Measurements from ENCODE around the gene RFX4.

DNA sequence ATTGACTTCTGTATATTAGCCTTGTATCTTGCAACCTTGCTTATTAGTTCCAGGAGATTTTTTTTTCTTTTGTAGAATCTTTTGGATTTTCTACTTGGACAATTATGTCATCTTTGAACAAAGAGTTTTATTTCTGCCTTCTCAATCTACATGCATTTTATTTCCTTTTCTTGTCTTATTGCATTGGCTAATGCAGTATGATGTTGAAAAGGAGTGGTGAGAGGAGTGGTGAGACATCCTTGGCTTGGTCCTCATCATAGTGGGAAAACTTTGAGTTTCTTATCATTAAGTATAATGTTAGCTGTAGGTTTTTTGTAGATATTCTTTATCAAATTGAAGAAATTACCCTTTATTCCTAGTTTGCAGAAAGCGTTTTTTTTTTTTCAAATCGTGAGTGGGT is 80.6 kb downstream of the RFX4 start:
- TF ChIP-seq RAD51 (IDR thresholded peaks at IDR 0.05) = no peak
- TF ChIP-seq TAF1 (IDR thresholded peaks at IDR 0.05; ENCODE audit: borderline replicate concordance, low read depth, low read length) = no peak
- TF ChIP-seq SIN3A (IDR thresholded peaks at IDR 0.05; ENCODE audit: low read depth, low read length) = no peak
- TF ChIP-seq, protein P1, sequence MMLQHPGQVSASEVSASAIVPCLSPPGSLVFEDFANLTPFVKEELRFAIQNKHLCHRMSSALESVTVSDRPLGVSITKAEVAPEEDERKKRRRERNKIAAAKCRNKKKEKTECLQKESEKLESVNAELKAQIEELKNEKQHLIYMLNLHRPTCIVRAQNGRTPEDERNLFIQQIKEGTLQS (IDR thresholded peaks at IDR 0.05; ENCODE audit: borderline replicate concordance, extremely low read depth, low read depth, low read length) = no peak
- TF ChIP-seq, protein P2, sequence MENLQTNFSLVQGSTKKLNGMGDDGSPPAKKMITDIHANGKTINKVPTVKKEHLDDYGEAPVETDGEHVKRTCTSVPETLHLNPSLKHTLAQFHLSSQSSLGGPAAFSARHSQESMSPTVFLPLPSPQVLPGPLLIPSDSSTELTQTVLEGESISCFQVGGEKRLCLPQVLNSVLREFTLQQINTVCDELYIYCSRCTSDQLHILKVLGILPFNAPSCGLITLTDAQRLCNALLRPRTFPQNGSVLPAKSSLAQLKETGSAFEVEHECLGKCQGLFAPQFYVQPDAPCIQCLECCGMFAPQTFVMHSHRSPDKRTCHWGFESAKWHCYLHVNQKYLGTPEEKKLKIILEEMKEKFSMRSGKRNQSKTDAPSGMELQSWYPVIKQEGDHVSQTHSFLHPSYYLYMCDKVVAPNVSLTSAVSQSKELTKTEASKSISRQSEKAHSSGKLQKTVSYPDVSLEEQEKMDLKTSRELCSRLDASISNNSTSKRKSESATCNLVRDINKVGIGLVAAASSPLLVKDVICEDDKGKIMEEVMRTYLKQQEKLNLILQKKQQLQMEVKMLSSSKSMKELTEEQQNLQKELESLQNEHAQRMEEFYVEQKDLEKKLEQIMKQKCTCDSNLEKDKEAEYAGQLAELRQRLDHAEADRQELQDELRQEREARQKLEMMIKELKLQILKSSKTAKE (IDR thresholded peaks at IDR 0.05; ENCODE audit: low read depth, poor library complexity, severe bottlenecking) = no peak
- TF ChIP-seq, protein P3, sequence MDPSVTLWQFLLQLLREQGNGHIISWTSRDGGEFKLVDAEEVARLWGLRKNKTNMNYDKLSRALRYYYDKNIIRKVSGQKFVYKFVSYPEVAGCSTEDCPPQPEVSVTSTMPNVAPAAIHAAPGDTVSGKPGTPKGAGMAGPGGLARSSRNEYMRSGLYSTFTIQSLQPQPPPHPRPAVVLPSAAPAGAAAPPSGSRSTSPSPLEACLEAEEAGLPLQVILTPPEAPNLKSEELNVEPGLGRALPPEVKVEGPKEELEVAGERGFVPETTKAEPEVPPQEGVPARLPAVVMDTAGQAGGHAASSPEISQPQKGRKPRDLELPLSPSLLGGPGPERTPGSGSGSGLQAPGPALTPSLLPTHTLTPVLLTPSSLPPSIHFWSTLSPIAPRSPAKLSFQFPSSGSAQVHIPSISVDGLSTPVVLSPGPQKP (IDR thresholded peaks at IDR 0.05; ENCODE audit: low read depth, low read length) = no peak
- TF ChIP-seq FOXM1 (IDR thresholded peaks at IDR 0.05; ENCODE audit: low read depth, low read length) = no peak
- TF ChIP-seq, protein P4, sequence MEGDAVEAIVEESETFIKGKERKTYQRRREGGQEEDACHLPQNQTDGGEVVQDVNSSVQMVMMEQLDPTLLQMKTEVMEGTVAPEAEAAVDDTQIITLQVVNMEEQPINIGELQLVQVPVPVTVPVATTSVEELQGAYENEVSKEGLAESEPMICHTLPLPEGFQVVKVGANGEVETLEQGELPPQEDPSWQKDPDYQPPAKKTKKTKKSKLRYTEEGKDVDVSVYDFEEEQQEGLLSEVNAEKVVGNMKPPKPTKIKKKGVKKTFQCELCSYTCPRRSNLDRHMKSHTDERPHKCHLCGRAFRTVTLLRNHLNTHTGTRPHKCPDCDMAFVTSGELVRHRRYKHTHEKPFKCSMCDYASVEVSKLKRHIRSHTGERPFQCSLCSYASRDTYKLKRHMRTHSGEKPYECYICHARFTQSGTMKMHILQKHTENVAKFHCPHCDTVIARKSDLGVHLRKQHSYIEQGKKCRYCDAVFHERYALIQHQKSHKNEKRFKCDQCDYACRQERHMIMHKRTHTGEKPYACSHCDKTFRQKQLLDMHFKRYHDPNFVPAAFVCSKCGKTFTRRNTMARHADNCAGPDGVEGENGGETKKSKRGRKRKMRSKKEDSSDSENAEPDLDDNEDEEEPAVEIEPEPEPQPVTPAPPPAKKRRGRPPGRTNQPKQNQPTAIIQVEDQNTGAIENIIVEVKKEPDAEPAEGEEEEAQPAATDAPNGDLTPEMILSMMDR (IDR thresholded peaks at IDR 0.05 in 2 of 3, conservative IDR thresholded peaks at IDR 0.05 in 1 of 3; ENCODE audit: control insufficient read depth in 2 of 3, extremely low read depth in 1 of 3, insufficient read depth in 1 of 3, low read depth in 3 of 3, low read length in 3 of 3) = no peak
- TF ChIP-seq TBL1XR1 (IDR thresholded peaks at IDR 0.05; ENCODE audit: low read depth, low read length) = no peak
- TF ChIP-seq, protein P5, sequence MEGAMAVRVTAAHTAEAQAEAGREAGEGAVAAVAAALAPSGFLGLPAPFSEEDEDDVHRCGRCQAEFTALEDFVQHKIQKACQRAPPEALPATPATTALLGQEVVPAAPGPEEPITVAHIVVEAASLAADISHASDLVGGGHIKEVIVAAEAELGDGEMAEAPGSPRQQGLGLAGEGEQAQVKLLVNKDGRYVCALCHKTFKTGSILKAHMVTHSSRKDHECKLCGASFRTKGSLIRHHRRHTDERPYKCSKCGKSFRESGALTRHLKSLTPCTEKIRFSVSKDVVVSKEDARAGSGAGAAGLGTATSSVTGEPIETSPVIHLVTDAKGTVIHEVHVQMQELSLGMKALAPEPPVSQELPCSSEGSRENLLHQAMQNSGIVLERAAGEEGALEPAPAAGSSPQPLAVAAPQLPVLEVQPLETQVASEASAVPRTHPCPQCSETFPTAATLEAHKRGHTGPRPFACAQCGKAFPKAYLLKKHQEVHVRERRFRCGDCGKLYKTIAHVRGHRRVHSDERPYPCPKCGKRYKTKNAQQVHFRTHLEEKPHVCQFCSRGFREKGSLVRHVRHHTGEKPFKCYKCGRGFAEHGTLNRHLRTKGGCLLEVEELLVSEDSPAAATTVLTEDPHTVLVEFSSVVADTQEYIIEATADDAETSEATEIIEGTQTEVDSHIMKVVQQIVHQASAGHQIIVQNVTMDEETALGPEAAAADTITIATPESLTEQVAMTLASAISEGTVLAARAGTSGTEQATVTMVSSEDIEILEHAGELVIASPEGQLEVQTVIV (IDR thresholded peaks at IDR 0.05; ENCODE audit: borderline replicate concordance, partially characterized antibody) = no peak
- TF ChIP-seq POLR2A (IDR thresholded peaks at IDR 0.05; ENCODE audit: low read depth, low read length) = no peak
- no peak for TF ChIP-seq POU2F2 (IDR thresholded peaks at IDR 0.05; ENCODE audit: borderline replicate concordance, low read depth, low read length)
- TF ChIP-seq SREBF1 (IDR thresholded peaks at IDR 0.05; ENCODE audit: low read length) = no peak
- TF ChIP-seq, protein P6, sequence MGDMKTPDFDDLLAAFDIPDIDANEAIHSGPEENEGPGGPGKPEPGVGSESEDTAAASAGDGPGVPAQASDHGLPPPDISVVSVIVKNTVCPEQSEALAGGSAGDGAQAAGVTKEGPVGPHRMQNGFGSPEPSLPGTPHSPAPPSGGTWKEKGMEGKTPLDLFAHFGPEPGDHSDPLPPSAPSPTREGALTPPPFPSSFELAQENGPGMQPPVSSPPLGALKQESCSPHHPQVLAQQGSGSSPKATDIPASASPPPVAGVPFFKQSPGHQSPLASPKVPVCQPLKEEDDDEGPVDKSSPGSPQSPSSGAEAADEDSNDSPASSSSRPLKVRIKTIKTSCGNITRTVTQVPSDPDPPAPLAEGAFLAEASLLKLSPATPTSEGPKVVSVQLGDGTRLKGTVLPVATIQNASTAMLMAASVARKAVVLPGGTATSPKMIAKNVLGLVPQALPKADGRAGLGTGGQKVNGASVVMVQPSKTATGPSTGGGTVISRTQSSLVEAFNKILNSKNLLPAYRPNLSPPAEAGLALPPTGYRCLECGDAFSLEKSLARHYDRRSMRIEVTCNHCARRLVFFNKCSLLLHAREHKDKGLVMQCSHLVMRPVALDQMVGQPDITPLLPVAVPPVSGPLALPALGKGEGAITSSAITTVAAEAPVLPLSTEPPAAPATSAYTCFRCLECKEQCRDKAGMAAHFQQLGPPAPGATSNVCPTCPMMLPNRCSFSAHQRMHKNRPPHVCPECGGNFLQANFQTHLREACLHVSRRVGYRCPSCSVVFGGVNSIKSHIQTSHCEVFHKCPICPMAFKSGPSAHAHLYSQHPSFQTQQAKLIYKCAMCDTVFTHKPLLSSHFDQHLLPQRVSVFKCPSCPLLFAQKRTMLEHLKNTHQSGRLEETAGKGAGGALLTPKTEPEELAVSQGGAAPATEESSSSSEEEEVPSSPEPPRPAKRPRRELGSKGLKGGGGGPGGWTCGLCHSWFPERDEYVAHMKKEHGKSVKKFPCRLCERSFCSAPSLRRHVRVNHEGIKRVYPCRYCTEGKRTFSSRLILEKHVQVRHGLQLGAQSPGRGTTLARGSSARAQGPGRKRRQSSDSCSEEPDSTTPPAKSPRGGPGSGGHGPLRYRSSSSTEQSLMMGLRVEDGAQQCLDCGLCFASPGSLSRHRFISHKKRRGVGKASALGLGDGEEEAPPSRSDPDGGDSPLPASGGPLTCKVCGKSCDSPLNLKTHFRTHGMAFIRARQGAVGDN (IDR thresholded peaks at IDR 0.05) = no peak

All from GM12878 (cell line).